Astrocyte (in vitro differentiated cells and primary cell): ENCODE measurements around the gene HTR7. TPM values are rescaled to one million over a fixed set of nuclear protein-coding genes. Genes with fewer than 3 reads are reported as not detected.

Experiments
- DNase-seq: peaks from one replicate; pipeline ENCODE4 v3.0.0-alpha.2; 2010; ENCODE audit warnings: low read depth
- FAIRE-seq: peaks from 2 replicates; lab custom pipeline; 2011; peaks lifted over from hg19 to GRCh38; lab: Jason Lieb, UNC
- H2AFZ ChIP-seq: 2 replicates; pipeline ENCODE4 v1.6.0; 2012; ENCODE audit warnings: low read depth, low read length, inconsistent platforms
- H3K27ac ChIP-seq: 2 replicates; pipeline ENCODE4 v1.5.1; 2011; ENCODE audit warnings: low read depth, low read length, inconsistent platforms
- H3K27me3 ChIP-seq: 2 replicates; pipeline ENCODE4 v1.6.0; 2011; ENCODE audit warnings: low read length, inconsistent platforms; ENCODE audit not compliant: insufficient read depth
- H3K36me3 ChIP-seq: 2 replicates; pipeline ENCODE4 v1.5.1; 2011; ENCODE audit warnings: low read length, inconsistent platforms; ENCODE audit not compliant: insufficient read depth
- H3K4me1 ChIP-seq: 2 replicates; pipeline ENCODE4 v1.5.1; 2011; ENCODE audit warnings: low read length, inconsistent platforms; ENCODE audit not compliant: insufficient read depth
- H3K4me2 ChIP-seq: 2 replicates; pipeline ENCODE4 v1.6.0; 2012; ENCODE audit warnings: low read length, inconsistent platforms
- H3K4me3 ChIP-seq: 2 replicates; pipeline ENCODE4 v1.5.1; 2011; ENCODE audit warnings: low read depth, mild to moderate bottlenecking, low read length, inconsistent platforms; ENCODE audit not compliant: insufficient read depth
- H3K79me2 ChIP-seq: 2 replicates; pipeline ENCODE4 v1.6.0; 2012; ENCODE audit warnings: mild to moderate bottlenecking, low read length, inconsistent platforms; ENCODE audit not compliant: insufficient read depth
- H3K9ac ChIP-seq: 2 replicates; pipeline ENCODE4 v1.6.0; 2012; ENCODE audit warnings: mild to moderate bottlenecking, low read length, inconsistent platforms
- H3K9me3 ChIP-seq: 2 replicates; pipeline ENCODE4 v1.5.1; 2012; ENCODE audit warnings: low read depth, mild to moderate bottlenecking, low read length, inconsistent platforms; ENCODE audit not compliant: insufficient read depth
- H4K20me1 ChIP-seq: 2 replicates; pipeline ENCODE4 v1.6.0; 2012; ENCODE audit warnings: low read length, inconsistent platforms; ENCODE audit not compliant: insufficient read depth
- H3K27ac Mint-ChIP-seq: one replicate; pipeline ENCODE4 v1.8.0; 2021; ENCODE audit warnings: mild to moderate bottlenecking, mixed read lengths; ENCODE audit not compliant: unreplicated experiment
- H3K27me3 Mint-ChIP-seq: one replicate; pipeline ENCODE4 v1.8.0; 2021; ENCODE audit warnings: low read depth, mixed read lengths; ENCODE audit not compliant: unreplicated experiment
- H3K36me3 Mint-ChIP-seq: one replicate; pipeline ENCODE4 v1.8.0; 2021; ENCODE audit warnings: low read depth, mixed read lengths; ENCODE audit not compliant: unreplicated experiment
- H3K4me1 Mint-ChIP-seq: one replicate; pipeline ENCODE4 v1.8.0; 2021; ENCODE audit warnings: low read depth, mixed read lengths; ENCODE audit not compliant: unreplicated experiment
- H3K4me3 Mint-ChIP-seq: one replicate; pipeline ENCODE4 v1.8.0; 2021; ENCODE audit warnings: mild to moderate bottlenecking, moderate library complexity, mixed read lengths; ENCODE audit not compliant: unreplicated experiment
- H3K9me3 Mint-ChIP-seq: one replicate; pipeline ENCODE4 v1.8.0; 2021; ENCODE audit warnings: mild to moderate bottlenecking, mixed read lengths; ENCODE audit not compliant: unreplicated experiment
- EZH2 ChIP-seq: IDR thresholded peaks from 2 replicates; pipeline ENCODE4 v1.6.1; 2012; ENCODE audit warnings: mild to moderate bottlenecking, low read length, inconsistent platforms; ENCODE audit not compliant: insufficient read depth
- total RNA-seq: library from RNA; stranded (reverse); gene quantifications from 2 replicates; pipeline ENCODE4 v1.2.1, GENCODE V29; 2021
- TF ChIP-seq, protein P1 (sequence below): IDR thresholded peaks from 2 replicates; pipeline ENCODE4 v1.5.1; 2011; ENCODE audit warnings: low read depth, mild to moderate bottlenecking, inconsistent platforms, low read length, moderate library complexity; ENCODE audit not compliant: insufficient read depth

HTR7 gene
- total RNA-seq, 1 donor from 2014 or later = 0.89 TPM

DNA sequence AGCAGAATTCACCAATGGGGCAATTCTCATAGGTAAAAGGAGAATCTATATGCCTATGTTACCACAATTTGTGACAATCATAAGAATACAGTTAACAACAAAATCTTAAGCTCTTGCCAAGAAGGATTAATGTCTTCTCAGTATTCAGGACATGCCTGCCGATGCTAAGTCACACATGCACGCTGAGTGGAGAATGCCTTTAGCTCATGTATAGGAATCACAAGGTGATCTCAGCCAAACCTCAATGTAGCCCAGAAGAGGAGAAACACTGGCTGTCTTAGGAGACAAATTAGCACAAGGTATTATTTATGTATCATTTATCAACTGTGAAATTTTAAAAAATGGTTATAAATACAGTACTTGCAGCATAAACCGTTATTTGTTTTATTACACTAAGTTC lies 2.7 kb downstream of the HTR7 start:
- Mint-ChIP-seq H3K4me1 (peaks cover 12% of the 10 kb centered on the region), H3K9me3 (peaks cover 17% of the 10 kb centered on the region), H3K27ac (no peak overlapping the region), H3K4me3 (no peak overlapping the region), H3K27me3 (peaks cover 21% of the 10 kb centered on the region), H3K36me3 (peaks cover 4% of the 10 kb centered on the region)
- FAIRE-seq (peak; percentile 41), DNase-seq (no peak)
- H3K36me3 ChIP-seq = no peaks in the 10 kb centered on the region
- no peaks in the 10 kb centered on the region for H3K9me3 ChIP-seq
- no peak for TF ChIP-seq EZH2
- TF ChIP-seq, protein P1, sequence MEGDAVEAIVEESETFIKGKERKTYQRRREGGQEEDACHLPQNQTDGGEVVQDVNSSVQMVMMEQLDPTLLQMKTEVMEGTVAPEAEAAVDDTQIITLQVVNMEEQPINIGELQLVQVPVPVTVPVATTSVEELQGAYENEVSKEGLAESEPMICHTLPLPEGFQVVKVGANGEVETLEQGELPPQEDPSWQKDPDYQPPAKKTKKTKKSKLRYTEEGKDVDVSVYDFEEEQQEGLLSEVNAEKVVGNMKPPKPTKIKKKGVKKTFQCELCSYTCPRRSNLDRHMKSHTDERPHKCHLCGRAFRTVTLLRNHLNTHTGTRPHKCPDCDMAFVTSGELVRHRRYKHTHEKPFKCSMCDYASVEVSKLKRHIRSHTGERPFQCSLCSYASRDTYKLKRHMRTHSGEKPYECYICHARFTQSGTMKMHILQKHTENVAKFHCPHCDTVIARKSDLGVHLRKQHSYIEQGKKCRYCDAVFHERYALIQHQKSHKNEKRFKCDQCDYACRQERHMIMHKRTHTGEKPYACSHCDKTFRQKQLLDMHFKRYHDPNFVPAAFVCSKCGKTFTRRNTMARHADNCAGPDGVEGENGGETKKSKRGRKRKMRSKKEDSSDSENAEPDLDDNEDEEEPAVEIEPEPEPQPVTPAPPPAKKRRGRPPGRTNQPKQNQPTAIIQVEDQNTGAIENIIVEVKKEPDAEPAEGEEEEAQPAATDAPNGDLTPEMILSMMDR = no peak
- H3K27ac ChIP-seq = no peak overlapping the region
- H3K4me3 ChIP-seq = no peak overlapping the region
- H3K79me2 ChIP-seq = peaks cover 2% of the 10 kb centered on the region
- H4K20me1 ChIP-seq = no peaks in the 10 kb centered on the region
- no peak overlapping the region for H2AFZ ChIP-seq
- peak overlapping the region; percentile 39 for H3K4me2 ChIP-seq
- no peaks in the 10 kb centered on the region for H3K27me3 ChIP-seq
- peaks cover 20% of the 10 kb centered on the region for H3K4me1 ChIP-seq
- no peak overlapping the region for H3K9ac ChIP-seq

DNA sequence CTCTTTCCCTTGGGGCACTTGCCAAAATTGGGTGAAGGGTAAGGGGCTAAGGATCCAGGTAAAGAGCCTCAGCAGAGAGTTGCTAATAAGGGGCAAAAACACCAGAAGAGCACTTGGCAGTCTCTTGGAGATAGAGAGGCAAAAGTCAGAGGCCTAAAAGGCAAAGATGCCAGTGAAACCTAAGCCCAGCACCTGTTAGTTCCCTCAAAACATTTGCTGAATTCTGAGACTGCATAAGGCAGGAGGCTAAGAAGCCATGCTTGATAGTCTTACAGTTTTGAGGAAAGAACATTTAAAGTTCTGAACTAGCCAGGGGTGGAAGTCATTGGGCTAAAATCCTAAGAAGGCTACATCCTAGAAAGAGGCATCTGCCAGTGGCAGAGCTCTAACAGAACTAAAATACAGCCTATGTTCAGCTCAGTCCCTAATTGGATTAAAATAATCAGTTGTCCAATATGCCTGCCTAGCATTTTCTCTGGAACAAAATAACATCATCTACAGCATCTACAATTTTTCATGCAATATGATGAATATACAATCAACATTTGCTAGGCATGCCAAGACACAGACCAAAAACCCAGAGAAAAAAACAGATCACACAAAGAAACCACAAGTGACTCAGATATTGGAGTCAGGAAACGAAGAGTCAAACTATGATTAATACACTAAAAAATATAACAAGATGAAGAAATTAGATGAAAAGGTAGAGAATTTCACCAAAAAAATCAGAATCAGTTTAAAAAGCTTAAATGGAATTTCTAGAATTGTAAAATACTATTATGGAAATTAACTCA lies 7.7 kb downstream of the HTR7 start:
- Mint-ChIP-seq H3K27ac (no peak overlapping the region), H3K36me3 (peaks cover 8% of the 10 kb centered on the region), H3K9me3 (peaks cover 16% of the 10 kb centered on the region), H3K4me3 (no peak overlapping the region), H3K4me1 (peaks cover 8% of the 10 kb centered on the region), H3K27me3 (peaks cover 9% of the 10 kb centered on the region)
- no peak overlapping the region for H3K27ac ChIP-seq
- FAIRE-seq (no peak), DNase-seq (peak; percentile 74)
- no peaks in the 10 kb centered on the region for H3K9me3 ChIP-seq
- H3K9ac ChIP-seq = no peak overlapping the region
- peaks cover 8% of the 10 kb centered on the region for H3K4me1 ChIP-seq
- H3K4me2 ChIP-seq = no peak overlapping the region
- H2AFZ ChIP-seq = no peak overlapping the region
- no peaks in the 10 kb centered on the region for H3K36me3 ChIP-seq
- no peaks in the 10 kb centered on the region for H4K20me1 ChIP-seq
- peaks cover 11% of the 10 kb centered on the region for H3K79me2 ChIP-seq
- no peak overlapping the region for H3K4me3 ChIP-seq
- TF ChIP-seq EZH2 = no peak
- TF ChIP-seq, protein P1 = no peak
- no peaks in the 10 kb centered on the region for H3K27me3 ChIP-seq

DNA sequence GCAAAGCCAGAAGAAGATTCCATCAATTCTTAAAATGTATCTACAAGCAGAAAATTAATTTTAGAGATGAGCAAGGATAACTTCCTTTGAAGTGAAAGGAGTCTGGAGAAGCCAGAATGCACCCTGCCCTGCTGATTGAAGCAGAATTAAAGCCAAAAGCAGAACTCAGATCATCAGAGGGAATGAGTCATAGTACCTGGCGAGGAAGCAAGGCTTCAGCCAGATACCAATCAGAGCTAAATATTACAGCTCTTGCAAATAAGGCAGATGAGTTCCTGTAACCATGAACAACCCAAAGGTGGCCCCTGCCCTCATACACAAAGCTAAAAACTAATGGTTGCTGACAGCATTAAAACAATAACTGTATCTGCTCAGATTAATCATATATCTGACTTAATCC lies 10.4 kb downstream of the HTR7 start:
- Mint-ChIP-seq H3K27me3 (peaks cover 3% of the 10 kb centered on the region), H3K4me3 (no peak overlapping the region), H3K27ac (no peak overlapping the region), H3K9me3 (peaks cover 16% of the 10 kb centered on the region), H3K36me3 (peaks cover 8% of the 10 kb centered on the region), H3K4me1 (peaks cover 8% of the 10 kb centered on the region)
- Histone ChIP-seq H3K9ac (no peak overlapping the region), H2AFZ (no peak overlapping the region), H3K4me3 (no peak overlapping the region), H3K9me3 (no peaks in the 10 kb centered on the region), H3K36me3 (no peaks in the 10 kb centered on the region), H3K4me2 (peak overlapping the region; percentile 18), H3K27ac (no peak overlapping the region), H3K79me2 (peaks cover 10% of the 10 kb centered on the region), H3K27me3 (no peaks in the 10 kb centered on the region), H4K20me1 (no peaks in the 10 kb centered on the region), H3K4me1 (peaks cover 8% of the 10 kb centered on the region)
- DNase-seq (peak; percentile 80), FAIRE-seq (peak; percentile 26)
- no peak for TF ChIP-seq EZH2
- TF ChIP-seq, protein P1 = no peak
